Measurements from ENCODE around the gene KDF1. TPM values are rescaled to one million over a fixed set of nuclear protein-coding genes. Genes with fewer than 3 reads are reported as not detected.

The KDF1 gene
- total and polyA plus RNA-seq, 4 donors: 1.0 to 4.6 (median 1.8) TPM

GRCh38 chr1:26945138-26945537 lies 15.1 kb downstream of the KDF1 start:
- WGBS: 39% methylated on average over 2 of the region's 2 CpGs
- Histone ChIP-seq H3K9me3 (ENCODE audit: control insufficient read depth in 4 of 4, low read length in 3 of 4) (no peaks in the 10 kb centered on the region), H3K4me1 (ENCODE audit: control insufficient read depth in 4 of 4, insufficient read depth in 4 of 4, low read length in 3 of 4) (peaks cover 31 to 69% (median 57%) of the 10 kb centered on the region in 4 donors), H3K27ac (ENCODE audit: low read depth in 1 of 2, low read length in 2 of 2) (peak overlapping the region; percentile 9 to 61), H3K4me3 (ENCODE audit: low read depth in 1 of 3, low read length in 3 of 3) (peak overlapping the region in 1 of 3 donors; percentile 23), H3K36me3 (ENCODE audit: control insufficient read depth in 4 of 4, insufficient read depth in 3 of 4, low read depth in 1 of 4, low read length in 3 of 4) (peaks cover 5 to 15% (median 10%) of the 10 kb centered on the region in 4 donors), H3K9ac (ENCODE audit: low read depth in 1 of 2, low read length in 2 of 2) (no peak overlapping the region), H3K27me3 (ENCODE audit: control insufficient read depth in 4 of 4, insufficient read depth in 4 of 4, low read length in 3 of 4) (no peaks in the 10 kb centered on the region)
- TF ChIP-seq HNF4A (conservative IDR thresholded peaks at IDR 0.05) (no peak), EGR1 (IDR thresholded peaks at IDR 0.05; ENCODE audit: low read depth in 2 of 2) (no peak), ATF3 (IDR thresholded peaks at IDR 0.05) (no peak), YY1 (IDR thresholded peaks at IDR 0.05) (no peak), TAF1 (conservative IDR thresholded peaks at IDR 0.05) (no peak), ZBTB33 (IDR thresholded peaks at IDR 0.05) (no peak), NR2F2 (IDR thresholded peaks at IDR 0.05) (no peak), GABPA (IDR thresholded peaks at IDR 0.05 in 1 of 2, conservative IDR thresholded peaks at IDR 0.05 in 1 of 2) (no peak), SP1 (IDR thresholded peaks at IDR 0.05) (no peak), CTCF (IDR thresholded peaks at IDR 0.05; ENCODE audit: low read depth, low read length, missing input control) (no peak), JUND (IDR thresholded peaks at IDR 0.05) (no peak), MAX (IDR thresholded peaks at IDR 0.05) (no peak), FOXA2 (IDR thresholded peaks at IDR 0.05) (no peak), RXRA (IDR thresholded peaks at IDR 0.05) (no peak), REST (IDR thresholded peaks at IDR 0.05) (no peak), HNF4G (IDR thresholded peaks at IDR 0.05) (no peak), RAD21 (IDR thresholded peaks at IDR 0.05) (no peak), FOXA1 (IDR thresholded peaks at IDR 0.05) (no peak)
- DNase-seq (ENCODE audit: low spot score): no peak
